HG02763 (cell line): ENCODE measurements around the gene B4GALNT1.
"Not testable (repeated sequence)": the region's sequence is repeated elsewhere in the genome, so short reads cannot be mapped to it uniquely, and the experiment has no call there.

ENCODE experiments used
- ATAC-seq: cut with Tn5 transposase; IDR thresholded peaks from one replicate; pipeline ENCODE4 v1.9.1; 2021; ENCODE audit warnings: mild to moderate bottlenecking, moderate library complexity; ENCODE audit not compliant: unreplicated experiment

The B4GALNT1 gene

GRCh38 chr12:57638096-57638495 lies 5.1 kb upstream of the B4GALNT1 start:
- no peak for ATAC-seq

DNA sequence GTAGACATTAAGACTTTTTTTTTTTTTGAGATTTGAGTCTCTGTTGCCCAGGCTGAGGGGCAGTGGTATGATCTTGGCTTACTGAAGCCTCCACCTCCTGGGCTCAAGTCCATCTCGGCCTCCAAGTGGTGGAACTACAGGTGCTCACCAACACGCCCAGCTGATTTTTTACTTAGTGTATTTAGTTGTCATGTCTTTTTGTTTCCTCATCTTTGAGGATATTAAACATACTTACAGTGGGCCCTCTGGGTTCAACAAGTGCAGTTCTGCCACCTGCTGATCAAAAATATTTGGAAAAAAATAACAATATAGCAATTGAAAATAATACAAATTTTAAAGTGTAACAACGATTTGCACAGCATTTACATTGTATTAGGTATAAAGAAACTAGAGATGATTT lies 4.4 kb upstream of the B4GALNT1 start:
- no peak for ATAC-seq

DNA sequence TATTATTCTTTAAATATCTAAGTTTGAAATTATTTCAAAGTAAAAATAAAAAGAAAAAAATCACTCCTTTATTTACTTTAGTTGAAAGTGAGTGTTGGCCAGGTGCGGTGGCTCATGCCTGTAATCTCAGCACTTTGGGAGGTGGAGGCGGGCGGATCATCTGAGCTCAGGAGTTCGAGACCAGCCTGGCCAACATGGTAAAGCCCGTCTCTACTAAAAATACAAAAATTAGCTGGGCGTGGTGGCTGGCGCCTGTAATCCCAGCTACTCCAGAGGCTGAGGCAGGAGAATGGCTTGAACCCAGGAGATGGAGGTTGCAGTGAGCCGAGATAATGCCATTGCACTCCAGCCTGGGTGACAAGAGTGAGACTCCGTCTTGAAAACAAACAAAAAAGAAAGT lies 3.7 kb upstream of the B4GALNT1 start:
- not testable (repeated sequence) for ATAC-seq

GRCh38 chr12:57632073-57632957 lies 686 bp downstream of the B4GALNT1 start:
- ATAC-seq, result no peak

GRCh38 chr12:57631566-57632072 lies 1.4 kb downstream of the B4GALNT1 start:
- ATAC-seq, result no peak

DNA sequence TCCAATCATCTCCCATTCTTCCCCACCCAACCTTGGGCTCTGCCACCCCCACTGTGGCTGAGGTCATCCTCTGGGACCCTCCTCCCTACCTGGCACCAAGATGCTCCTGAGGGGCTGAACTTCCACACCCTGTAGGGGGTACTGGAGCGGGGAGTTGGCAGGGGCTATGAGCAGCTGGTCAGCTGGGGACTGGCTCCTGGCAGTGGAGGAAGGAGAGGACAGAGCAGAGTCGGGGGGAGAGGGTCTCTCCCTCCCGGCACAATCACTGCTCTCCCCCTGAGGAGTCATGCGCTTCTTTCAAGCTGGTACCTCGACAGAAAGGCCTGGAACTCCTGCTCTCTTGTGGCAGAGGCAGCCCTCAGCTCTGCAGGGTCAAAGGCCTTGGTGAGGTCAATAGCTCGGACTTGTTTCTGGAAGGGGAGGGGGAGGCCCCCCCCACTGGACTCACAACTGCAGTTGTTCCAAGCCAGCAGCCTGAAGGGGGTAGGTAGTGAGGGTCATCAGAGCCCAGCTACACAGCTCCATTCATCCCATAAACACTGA lies 2.0 kb downstream of the B4GALNT1 start:
- no peak for ATAC-seq

GRCh38 chr12:57629897-57630471 lies 3.0 kb downstream of the B4GALNT1 start:
- no peak for ATAC-seq

GRCh38 chr12:57628280-57629191 lies 4.5 kb downstream of the B4GALNT1 start:
- ATAC-seq, result no peak

DNA sequence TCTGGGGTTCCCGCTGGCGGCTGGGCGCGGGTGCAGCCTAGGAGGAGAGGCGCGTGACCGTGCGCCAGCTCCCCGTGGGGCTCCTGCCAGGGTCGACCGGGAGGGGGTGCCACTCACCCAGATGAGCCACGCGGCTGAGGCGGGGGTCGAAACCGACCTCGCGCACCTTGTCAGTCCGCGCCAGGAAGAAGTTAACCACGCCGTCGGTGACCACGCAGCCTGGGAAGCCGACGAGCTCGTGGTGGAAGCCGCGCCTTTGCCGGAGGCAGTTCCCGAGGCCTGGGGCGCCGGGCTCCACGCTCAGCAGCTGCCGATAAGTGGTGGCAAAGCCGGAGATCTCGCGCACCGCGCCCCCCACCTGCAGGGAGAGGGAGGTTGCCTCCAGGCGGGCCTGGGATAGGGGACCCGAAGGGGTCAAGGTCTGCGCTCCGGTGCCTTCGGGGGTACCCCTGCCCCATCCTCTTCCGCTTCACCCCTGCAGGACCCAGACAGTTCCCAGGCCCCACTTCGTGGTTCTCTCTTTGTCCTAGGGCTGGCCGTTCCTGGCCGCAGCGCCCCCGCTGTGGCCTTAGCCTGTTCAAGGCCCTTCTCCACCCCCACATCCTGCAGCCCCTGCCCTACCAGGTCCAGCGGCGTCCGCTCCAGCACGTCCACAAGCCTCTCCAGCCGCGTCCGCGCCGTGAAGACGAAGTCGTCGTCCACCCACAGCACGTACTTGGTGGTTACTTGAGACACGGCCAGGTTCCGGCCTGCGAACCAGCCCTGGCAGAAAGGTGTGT lies 5.3 kb downstream of the B4GALNT1 start:
- ATAC-seq, result no peak

DNA sequence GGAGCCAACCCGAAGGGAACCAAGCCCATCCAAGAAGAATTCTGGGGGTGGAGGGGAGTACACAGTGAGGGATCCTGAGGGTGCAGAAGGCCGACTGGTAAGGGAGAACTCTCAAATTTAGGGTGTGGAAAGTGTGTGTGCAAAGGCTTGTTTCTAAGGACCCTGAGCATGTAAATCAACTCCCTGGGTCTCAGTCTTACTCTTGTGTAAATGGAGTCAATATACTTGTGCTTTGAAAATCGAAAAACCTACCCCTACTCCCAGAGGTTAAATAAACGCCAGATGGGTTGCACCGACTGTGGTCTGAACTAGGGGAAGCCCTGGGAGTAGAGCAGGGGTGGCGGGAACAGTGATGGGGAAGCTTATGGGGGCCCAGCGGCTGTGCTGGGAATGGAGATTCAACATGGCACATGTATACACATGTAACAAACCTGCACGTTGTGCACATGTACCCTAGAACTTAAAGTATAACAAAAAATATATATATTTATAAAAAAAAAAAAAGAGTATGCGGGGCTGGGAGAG lies 6.0 kb downstream of the B4GALNT1 start:
- no peak for ATAC-seq

DNA sequence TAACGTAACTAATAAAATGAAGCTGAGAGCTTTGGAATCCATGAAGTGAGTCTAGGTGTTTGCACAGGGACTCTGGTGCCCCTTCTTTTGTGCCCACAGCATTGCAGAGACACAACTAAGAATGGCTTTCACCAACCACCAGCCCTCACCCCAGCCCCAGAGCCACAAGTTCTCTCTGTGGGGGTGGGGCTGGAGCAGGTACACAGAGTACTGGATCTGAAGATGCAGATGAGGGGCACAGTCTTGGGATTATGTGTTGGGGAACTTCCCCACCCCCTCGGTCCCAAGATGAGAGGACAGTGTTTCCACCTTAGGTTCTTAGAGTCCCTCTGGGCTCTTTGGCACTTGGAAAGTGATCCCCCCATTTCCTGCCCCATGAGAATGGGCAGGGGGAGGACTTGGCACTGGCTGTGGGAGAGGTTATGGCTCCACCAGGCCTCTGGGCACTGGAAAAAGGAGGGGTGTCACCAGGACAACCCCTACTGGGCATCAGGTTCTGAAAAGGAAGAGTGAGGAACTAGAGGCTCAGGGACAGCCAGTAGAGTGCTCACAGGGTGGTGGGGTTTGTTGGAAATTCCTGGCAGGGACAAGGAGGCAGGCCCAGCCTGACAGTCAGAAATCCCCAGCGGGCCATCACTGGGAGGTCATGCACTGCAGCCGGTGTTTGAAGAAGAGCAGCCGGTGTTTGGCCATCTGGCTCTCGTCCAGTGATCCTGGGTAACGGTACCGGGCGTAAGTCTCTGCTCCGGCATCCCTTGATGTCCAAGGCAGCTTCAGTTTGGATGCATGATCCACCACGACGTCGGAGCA lies 6.7 kb downstream of the B4GALNT1 start:
- no peak for ATAC-seq

GRCh38 chr12:57625261-57626032 lies 7.6 kb downstream of the B4GALNT1 start:
- ATAC-seq, result no peak

- ATAC-seq, result no peak
Measured at GRCh38 chr12:57624441-57625220, 8.4 kb downstream of the B4GALNT1 start.

- ATAC-seq, result no peak
Measured at GRCh38 chr12:57623811-57624390, 9.1 kb downstream of the B4GALNT1 start.

GRCh38 chr12:57623385-57623784 lies 9.6 kb downstream of the B4GALNT1 start:
- ATAC-seq, result no peak

GRCh38 chr12:57622293-57623245 lies 10.4 kb downstream of the B4GALNT1 start:
- no peak for ATAC-seq
